GM18517 (cell line): ENCODE data around the gene RNF43.

ENCODE experiments used
- ATAC-seq: cut with Tn5 transposase; IDR thresholded peaks from one replicate; pipeline ENCODE4 v1.9.1; 2021; ENCODE audit warnings: mild to moderate bottlenecking, moderate library complexity; ENCODE audit not compliant: unreplicated experiment

The RNF43 gene

GRCh38 chr17:58382872-58383242, 34.5 kb downstream of the RNF43 start:
- ATAC-seq = no peak

- ATAC-seq = peak; percentile 71
Observed at GRCh38 chr17:58382108-58382871, 35.0 kb downstream of the RNF43 start.

- ATAC-seq = no peak
Observed at GRCh38 chr17:58381124-58382035, 36.0 kb downstream of the RNF43 start.

GRCh38 chr17:58380207-58381123, 36.9 kb downstream of the RNF43 start:
- ATAC-seq = no peak

GRCh38 chr17:58379511-58379824, 37.9 kb downstream of the RNF43 start:
- ATAC-seq = no peak

GRCh38 chr17:58378733-58379510, 38.4 kb downstream of the RNF43 start:
- ATAC-seq = no peak

- no peak for ATAC-seq
Observed at GRCh38 chr17:58377661-58378060, 39.7 kb downstream of the RNF43 start.

- no peak for ATAC-seq
Observed at GRCh38 chr17:58377093-58377601, 40.2 kb downstream of the RNF43 start.

- ATAC-seq = no peak
Observed at GRCh38 chr17:58376472-58377000, 40.8 kb downstream of the RNF43 start.

GRCh38 chr17:58375811-58376210, 41.5 kb downstream of the RNF43 start:
- no peak for ATAC-seq

GRCh38 chr17:58375256-58375655, 42.1 kb downstream of the RNF43 start:
- no peak for ATAC-seq

- ATAC-seq = no peak
Observed at GRCh38 chr17:58373923-58374322, 43.4 kb downstream of the RNF43 start.

GRCh38 chr17:58373003-58373402, 44.3 kb downstream of the RNF43 start:
- no peak for ATAC-seq

- ATAC-seq = no peak
Observed at GRCh38 chr17:58371300-58371950, 45.9 kb downstream of the RNF43 start.

GRCh38 chr17:58370716-58371115, 46.6 kb downstream of the RNF43 start:
- ATAC-seq = no peak

- ATAC-seq = no peak
Observed at GRCh38 chr17:58370309-58370708, 47.0 kb downstream of the RNF43 start.

- ATAC-seq = no peak
Observed at GRCh38 chr17:58369214-58370031, 47.9 kb downstream of the RNF43 start.

- ATAC-seq = no peak
Observed at GRCh38 chr17:58368860-58369213, 48.5 kb downstream of the RNF43 start.
